IPS-11a (cell line): Measurements from ENCODE around the gene AKT2.

Experiments
- H3K4me3 ChIP-seq: one replicate; pipeline ENCODE4 v1.5.1; 2013; ENCODE audit warnings: low read depth, low read length, control low read depth

AKT2 gene

DNA sequence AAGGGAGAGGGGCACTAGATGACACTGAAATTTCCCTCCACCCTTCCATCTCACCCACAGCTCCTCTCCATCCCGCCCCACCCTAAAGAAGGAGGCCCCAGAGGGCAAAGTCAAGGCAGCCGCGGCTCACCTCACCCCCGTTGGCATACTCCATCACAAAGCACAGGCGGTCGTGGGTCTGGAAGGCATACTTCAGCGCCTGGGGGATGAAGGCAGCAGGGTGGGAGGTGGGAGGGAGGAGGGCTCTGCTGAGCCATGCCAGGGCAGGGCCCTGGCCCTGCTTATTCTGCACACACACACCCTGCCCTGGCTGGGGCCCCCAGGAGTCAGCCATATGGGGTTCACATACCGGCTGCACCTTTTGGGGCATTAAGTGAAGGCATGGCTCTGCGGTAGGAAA is 46.4 kb downstream of the AKT2 start:
- H3K4me3 ChIP-seq, result no peak overlapping the region

DNA sequence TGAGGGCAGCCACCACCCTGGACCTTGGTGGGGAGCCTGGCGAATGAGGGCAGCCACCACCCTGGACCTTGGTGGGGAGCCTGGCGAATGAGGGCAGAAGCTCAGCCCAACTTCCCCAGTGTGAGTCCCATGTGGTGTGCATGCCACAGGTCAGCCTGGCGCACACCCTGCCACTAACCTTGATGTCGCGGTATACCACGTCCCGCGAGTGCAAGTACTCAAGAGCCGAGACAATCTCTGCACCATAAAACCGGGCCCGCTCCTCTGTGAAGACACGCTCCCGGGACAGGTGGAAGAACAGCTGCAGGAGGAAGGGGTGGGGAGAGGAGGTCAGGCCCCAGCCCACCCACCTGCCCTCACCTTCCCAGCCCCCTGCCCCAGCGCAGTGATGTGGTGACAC is 47.4 kb downstream of the AKT2 start:
- H3K4me3 ChIP-seq, result no peak overlapping the region

DNA sequence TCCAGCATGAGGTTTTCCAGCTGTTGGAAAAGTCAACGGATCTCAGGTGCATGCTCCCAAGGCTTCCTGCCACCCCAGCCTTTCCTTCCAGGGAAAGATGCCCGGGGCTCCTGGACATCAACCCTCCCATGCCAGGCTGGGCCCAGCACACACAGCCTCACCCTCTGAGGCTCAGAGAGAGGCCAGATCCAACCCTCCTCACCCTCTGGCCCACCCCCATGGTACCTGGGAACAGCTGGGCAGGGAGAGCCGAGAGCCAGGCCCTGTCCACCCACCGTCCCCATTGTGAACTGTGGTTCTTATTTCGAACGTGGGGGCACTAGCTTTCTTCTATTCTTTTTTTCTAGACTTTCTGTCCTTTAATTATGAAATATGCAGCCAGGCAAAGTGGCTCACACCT is 48.8 kb downstream of the AKT2 start:
- no peak overlapping the region for H3K4me3 ChIP-seq

DNA sequence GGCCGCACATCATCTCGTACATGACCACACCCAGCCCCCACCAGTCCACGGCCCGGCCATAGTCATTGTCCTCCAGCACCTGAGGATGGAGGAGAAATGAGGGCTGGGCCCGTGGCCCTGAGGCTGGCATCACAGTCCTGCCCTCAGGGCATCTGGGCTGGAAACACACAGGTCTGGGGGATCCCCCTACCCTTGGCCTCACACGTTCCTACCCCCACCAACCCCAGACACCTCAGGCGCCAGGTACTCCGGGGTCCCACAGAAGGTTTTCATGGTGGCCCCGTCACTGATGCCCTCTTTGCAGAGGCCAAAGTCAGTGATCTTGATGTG is 49.2 kb downstream of the AKT2 start:
- H3K4me3 ChIP-seq, result no peak overlapping the region

DNA sequence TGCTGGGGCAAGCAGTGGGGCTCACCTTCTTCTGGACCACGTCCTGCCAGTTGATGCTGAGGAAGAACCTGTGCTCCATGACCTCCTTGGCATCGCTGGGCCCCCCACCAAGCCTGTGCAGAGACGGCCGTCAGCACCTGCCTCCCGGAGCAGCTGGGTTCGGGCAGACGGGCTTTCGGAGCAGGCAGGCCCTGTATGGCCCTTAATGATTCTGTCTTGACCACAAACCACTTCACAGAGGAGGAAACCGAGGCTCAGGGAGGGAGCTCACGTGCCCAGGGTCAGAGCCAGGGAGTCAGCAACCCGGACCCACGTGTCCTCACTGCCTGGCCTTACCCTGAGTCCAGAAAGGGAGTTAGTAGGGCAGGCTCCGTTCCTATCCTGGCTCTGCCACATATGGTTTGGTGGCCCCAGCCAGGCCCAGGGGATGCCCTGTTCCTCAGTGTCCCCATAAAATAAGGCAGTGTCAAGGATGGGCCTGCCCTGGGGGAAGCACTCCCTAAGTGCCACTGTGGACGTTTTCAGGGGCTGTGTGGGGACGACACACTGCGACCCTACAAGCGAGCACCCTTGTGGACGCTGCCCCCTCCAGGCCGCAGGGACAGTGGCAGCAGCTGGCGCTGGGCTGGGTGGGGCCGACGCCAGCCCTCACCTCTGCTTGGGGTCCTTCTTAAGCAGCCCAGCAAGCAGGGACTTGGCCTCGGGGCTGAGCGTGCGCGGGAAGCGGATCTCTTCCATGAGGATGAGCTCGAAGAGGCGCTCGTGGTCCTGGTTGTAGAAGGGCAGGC is 49.7 kb downstream of the AKT2 start:
- H3K4me3 ChIP-seq, result no peak overlapping the region

DNA sequence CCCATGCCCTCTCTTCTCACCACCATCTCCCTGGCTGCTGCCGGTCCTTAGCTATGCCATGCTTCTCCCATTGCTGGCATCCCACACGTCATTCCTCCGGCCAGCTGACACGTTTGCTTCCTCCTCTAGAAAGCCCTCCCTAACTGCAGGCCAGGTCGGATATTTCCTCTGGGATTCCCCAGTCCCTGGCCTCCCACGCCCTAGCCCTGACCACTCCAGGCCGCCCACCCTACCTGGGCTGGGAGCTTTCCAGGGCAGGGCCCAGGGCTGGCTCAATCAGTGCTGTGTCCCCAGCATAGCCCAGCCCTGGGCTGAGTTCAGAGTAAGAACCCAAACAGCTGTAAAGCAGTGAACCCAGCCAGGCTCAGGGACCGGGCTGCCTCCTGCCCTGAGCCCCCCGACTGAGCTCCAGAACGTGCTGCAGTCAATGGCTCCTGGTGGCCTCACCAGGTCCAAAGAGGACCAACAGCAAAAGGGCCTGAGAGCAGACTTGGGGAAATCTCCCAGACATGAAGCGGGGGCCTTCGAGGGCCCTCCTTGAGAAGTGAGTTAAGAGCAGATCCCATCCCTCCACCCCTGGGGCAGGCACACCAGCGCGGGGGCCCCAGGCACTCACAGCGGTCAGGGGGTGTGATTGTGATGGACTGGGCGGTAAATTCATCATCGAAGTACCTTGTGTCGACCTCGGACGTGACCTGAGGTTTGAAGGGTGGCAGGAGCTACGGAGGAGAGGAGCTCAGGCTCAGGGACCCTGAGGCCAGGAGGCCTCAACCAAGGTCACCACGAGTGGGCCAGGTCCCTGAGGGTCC is 50.5 kb downstream of the AKT2 start:
- no peak overlapping the region for H3K4me3 ChIP-seq

DNA sequence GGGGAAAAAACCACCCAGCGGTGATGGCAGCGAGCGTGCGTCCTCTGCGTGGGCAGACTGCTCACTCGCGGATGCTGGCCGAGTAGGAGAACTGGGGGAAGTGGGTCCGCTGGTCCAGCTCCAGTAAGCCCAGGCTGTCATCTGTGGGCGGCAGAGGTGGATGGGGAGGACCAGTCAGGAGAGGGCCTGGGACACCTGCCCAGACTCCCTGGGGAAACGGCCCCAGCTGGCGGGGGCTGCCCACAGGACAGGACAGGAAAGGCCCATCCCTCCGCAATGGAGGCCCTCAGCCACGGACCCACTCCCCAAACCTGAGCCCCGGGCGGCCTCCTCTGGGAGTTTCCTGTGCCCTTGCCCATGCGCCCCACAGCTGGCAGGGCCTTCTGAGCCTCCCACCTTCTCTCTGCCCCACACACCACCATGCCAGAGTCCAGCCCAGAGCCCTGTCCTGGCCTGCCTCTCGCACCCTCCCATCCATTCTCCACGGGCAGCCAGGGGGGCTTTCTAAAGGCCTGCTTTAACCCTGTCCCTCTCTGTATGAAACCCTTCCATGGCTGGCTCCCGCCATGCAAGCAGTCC is 51.2 kb downstream of the AKT2 start:
- H3K4me3 ChIP-seq, result no peak overlapping the region

DNA sequence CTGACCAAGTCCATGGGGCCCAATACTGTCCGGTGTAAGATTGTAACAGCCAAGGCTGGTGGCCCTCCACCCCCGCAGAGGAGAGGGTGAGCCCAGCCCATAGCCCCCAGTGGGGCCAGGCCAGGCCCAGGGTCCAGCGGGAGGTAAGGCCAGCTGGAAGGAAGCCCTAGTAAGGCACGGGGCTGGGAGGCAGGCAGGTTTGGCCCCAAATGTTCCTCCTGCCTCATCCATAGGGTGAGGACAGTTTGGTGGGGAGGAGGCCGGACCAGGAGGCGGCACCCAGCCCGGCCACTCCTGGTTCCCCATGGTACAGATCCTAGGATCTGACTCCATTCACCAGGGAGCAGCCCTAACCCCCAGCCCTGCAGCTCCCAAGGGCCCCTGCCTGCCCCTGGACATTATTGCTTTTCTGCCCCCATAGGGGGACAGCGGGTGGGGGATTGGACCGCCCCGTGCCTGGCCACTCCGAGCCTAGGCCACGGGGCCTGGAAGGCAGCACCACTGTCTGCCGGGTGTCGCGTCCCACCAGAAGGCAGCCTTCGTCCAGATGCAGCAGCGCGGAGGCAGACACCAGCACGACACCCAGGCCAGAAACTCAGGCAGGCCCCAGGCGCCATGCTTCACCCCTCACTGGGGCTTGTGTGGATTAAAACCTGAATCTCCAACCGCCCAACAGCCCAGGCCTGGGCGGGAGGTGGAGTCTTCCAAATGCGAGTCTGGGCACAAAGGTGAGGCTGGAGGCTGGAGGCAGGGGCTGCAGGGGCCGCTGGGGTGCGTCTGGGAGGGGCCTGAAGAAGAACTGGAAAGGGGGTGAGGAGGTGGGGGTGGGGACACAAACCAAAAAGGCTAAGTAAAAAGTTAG is 52.0 kb downstream of the AKT2 start:
- H3K4me3 ChIP-seq, result no peak overlapping the region

DNA sequence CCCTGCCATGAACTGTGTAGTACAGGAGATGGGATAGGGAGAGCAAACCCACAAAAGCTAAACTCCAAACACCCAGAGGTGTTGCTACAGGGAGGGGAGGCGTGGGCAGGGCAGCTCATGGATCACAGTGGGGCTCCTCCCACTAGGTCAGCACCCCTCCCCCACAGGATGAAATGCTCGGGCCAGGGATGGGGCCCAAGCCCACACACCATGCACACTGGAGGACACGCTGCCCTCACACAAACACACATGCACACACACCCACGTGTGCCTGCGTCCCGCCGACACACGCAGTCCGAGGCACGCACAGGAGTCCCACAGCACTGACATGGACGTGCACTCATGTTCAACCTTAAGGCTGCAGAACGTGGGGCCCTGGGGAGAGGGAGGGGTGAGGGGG is 52.7 kb downstream of the AKT2 start:
- no peak overlapping the region for H3K4me3 ChIP-seq

DNA sequence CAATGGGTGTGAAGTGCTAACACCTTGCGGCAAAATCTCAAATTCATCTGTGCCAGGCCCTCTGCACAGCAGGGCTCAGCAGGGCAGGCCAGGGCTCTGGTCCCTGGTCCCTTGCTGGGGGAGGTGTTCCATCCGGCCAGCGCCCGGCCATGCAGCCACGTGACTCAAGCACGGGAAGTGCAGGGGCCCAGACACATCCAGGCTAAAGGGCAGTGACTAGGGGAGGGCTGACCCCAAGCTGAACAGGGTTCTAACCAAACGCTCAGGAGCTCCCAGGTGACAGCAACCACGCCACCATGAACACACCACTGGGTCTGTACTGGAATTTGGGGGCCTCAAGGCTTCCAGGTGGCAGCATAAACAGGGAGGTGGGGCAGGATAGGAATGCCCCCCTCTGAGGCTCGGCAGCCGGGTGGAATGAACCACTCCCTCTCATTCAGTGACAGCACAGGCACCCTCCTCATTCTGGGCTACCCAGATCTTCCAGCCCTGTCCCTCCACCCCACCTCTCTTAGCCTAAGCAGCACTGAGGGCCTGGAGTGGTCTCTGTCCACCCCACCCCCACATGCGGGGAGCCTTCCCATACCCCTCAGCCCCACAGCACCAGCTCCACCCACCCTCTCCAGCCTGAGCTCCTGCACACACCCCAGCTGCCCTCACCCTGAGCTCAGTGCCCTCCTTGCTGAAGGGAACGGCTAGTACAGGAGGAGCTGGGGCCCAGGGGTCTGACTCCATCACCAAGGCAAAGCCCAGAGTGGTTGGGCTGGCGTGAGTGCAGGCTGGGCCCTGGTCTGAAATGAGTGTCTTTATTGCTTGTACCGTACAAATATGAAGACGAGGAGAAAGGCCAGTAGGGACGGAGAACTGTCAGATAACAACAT is 53.4 kb downstream of the AKT2 start:
- no peak overlapping the region for H3K4me3 ChIP-seq

DNA sequence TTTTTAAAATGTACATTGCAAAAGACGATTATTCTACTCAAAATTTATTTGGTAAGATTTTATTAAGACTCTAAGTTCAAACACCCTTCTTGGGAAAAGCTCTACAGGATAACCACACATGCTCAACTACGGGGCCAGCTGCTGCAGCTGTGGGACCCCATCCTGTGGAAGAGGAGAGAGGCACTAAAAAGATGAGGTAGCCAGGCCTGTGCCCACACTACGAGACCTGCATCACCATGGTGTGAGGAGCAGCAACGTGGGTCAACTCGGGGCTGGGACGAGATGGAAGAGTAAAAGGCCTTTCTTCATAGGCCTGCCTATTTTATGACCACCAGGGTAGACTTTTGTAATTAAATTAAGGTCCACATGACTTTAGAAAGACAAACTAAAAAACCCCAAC is 54.1 kb downstream of the AKT2 start:
- H3K4me3 ChIP-seq, result no peak overlapping the region

DNA sequence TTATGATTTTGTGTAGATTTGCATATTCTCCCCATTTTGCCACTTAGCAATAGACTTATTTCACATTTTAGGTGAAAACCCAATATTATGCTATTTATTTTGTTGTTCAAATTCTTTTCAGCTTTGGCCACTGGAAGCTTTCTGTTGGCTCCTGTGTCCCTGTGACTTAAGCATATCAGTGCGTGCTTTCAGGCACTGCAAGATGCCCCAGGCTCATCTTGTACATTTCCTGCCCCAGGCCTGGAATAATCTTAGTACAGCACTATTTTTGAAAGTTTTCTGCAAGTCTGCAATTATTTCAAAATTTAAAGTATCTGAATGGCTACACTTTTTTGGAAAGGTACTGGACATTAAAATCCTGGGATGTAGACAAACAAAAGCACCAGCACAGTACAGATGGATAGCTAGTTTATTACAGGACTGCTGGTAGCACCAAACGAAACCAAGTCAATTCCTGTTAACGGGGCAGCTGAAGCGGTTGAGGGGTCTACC is 55.2 kb downstream of the AKT2 start:
- H3K4me3 ChIP-seq, result no peak overlapping the region

DNA sequence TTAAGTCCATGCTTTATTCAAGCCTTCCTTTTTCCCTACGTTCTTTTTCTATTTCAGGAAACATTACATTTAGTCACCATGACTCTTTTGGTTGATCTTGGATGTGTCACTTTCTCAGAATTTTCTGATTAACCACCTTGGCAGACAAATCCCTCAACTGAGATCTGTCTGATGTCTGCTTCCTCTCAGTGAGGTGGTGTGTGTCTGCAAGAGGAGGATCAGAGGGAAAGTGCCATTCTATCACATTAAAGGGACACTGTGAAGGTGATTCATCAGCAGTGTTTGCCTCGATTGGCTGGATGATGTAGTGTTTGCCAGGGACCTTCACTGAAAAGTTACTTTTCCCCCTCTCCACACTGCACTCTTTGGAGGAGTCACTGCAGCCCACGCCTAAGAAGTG is 55.7 kb downstream of the AKT2 start:
- H3K4me3 ChIP-seq, result no peak overlapping the region

DNA sequence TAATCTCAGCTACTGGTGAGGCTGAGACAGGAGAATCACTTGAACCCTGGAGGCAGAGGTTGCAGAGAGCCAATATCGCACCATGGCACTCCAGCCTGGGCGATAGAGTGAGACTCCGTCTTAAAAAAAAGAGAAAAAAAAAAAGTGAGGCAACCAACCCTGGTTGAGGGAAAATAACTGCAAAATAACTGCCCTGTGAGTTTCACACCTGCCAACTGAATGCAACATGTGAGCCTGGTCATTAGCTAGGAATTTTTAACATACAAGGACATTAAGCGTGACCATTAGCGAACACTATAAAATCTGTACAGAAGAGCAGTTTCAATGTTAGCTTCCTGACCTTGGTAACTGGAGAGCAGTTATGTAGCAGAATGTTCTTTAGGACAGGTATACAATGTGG is 56.3 kb downstream of the AKT2 start:
- H3K4me3 ChIP-seq, result no peak overlapping the region

DNA sequence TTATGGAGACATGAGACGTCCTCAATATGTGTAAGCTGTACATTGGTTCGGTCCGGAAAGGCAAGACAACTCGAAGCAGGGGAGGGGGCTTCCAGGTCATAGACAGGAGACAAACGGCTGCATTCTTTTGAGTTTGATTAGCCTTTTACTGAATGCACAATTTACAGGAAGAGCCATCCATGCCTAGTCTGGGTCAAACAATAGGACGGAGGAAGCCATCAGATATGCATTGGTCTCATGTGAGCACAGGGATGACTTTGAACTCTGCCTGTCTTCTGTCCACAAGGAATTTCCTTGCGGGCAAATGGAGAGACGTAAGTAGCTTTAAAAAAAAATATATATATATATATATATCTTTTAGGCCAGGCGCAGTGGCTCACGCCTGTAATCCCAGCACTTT is 56.8 kb downstream of the AKT2 start:
- no peak overlapping the region for H3K4me3 ChIP-seq

DNA sequence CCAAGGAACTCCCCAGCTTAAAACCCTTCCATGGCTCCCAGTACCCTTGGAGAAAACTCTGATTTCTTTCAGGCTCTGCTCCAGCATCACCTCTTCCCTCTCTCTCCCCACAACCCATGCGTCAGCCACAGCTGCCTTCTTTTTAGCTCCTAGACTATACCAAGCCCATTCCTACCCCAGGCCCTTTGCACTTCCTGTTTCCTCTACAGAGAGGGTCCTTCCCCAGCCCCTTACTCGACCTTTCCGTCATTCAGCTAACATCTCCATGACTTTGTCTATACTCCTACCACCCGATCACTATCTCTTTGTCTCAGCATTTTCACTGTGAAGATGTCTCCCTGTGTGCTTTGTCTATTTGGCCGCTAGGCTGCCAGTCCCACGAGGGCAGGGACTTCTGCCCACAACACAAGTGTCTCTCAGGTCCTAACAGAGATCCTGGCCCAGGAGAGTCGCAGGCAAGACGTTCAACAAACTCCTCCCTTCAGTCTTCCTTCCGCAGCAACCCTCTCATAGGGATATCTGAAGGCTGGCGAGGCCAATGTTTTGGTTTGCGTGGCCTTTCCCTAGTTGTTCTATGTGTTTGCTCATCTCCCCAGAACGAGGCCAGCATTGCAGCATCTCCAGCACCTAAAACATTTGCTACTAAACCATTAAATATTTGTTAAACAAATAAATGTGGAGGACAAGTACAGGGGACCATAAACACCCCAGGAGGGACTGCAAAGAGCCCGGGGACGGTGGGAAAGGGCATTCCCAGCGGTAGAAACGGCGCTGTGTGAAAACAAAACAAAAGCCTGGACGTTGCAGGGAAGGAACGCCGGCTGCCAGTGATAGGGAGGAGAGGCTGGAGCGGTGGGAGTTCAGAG is 59.5 kb downstream of the AKT2 start:
- no peak overlapping the region for H3K4me3 ChIP-seq

DNA sequence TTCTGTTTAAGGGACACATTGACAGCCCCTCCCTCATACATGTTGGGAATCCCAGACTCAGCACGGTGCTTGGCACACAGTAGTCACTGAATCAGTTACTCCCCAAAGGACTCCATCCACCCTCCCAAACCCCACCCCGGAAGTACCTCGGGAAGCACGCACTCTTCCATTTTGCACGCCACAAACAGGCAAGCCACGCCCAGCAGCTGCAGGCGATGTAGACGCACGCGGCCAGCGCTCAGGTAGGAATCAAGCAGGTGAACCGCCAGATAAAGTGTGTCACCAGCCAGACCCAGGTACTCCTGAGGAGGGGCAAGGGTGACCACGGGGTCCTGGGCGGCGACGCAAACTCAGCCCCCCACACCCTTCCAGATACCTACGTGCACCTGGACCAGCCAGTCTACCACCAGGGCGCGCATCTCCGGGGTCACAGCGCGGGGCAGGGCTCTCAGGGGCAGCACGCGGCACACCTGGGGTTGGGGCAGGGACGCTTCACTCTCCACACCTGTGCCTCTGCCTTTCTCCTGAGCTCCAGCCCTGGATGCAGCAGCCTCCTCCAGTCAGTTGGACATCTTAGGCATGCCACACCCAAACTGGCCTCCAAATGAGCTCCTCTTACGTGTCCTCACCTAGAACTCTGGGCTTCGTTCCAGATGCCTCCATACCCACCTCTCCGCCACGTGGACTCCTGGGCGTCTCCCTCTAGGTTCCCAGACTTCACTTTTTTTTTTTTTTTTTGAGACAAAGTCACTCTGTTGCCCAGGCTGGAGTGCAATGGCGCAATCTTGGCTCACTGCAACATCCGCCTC is 60.6 kb downstream of the AKT2 start:
- no peak overlapping the region for H3K4me3 ChIP-seq

DNA sequence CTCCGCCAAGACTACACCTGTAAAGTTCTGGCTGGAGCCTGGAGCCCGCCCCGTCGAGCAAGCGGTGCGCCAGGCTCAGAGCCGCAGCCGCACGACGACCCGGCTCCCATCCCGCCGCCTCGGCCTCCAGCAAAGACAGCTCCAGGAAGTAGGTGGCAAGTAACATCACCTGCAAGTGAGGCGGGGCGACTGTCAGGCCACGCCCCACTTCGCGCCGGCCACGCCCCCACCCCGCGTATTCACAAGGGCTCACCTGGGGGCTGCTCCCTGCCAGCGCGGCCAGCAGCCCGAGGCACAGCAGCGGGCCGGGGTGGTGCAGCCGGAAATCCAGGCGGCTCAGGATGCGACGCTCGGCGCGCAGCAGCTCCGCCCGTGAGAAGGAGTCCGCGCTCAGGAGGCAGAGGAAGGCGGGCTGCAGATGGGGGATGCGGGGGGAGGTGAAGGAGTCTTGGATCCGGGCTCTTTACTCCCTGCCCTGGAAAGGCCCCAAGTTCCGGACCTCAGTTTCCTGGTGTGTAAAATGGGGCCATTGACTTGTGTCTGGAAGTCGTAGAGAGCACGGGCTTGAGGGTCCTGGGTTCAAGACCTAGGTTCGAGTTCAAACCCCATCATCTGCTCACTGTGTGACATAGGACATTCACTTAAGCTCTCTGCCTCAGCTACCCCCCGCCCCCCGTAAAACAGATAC is 61.9 kb downstream of the AKT2 start:
- H3K4me3 ChIP-seq, result no peak overlapping the region
